ENCODE results near the gene U2AF2.

U2AF2 gene

GRCh38 chr19:55654868-55655647, at the start of gene U2AF2:
U2AF2 (plus strand) TSS chr19:55655035; CDS start chr19:55655105, 70 bp downstream.
- DNase-seq (ENCODE audit: low read depth), result no peak

- DNase-seq (ENCODE audit: low read depth), result peak; percentile 65
Observed at GRCh38 chr19:55605207-55605636, 49.6 kb upstream of the U2AF2 start.

- peak; percentile 41 for DNase-seq (ENCODE audit: low read depth)
Observed at GRCh38 chr19:55605637-55606470, 49.0 kb upstream of the U2AF2 start, which contains the start of gene ZNF865. ZNF865 (plus strand) TSS chr19:55605647; CDS start chr19:55613619, 7,972 bp downstream.

GRCh38 chr19:55606471-55606787, 48.4 kb upstream of the U2AF2 start:
- no peak for DNase-seq (ENCODE audit: low read depth)

GRCh38 chr19:55606817-55607216, 48.0 kb upstream of the U2AF2 start:
- DNase-seq (ENCODE audit: low read depth), result no peak

- no peak for DNase-seq (ENCODE audit: low read depth)
Observed at GRCh38 chr19:55609326-55609725, 45.5 kb upstream of the U2AF2 start.

GRCh38 chr19:55611300-55611982, 43.4 kb upstream of the U2AF2 start:
- DNase-seq (ENCODE audit: low read depth), result no peak

GRCh38 chr19:55611983-55612645, 42.7 kb upstream of the U2AF2 start:
- no peak for DNase-seq (ENCODE audit: low read depth)

GRCh38 chr19:55613396-55613795, 41.4 kb upstream of the U2AF2 start:
- no peak for DNase-seq (ENCODE audit: low read depth)

- no peak for DNase-seq (ENCODE audit: low read depth)
Observed at GRCh38 chr19:55613930-55614710, 40.7 kb upstream of the U2AF2 start.

GRCh38 chr19:55614711-55615542, 39.9 kb upstream of the U2AF2 start:
- DNase-seq (ENCODE audit: low read depth), result no peak

GRCh38 chr19:55615543-55616394, 39.1 kb upstream of the U2AF2 start:
- DNase-seq (ENCODE audit: low read depth), result no peak

GRCh38 chr19:55616395-55616875, 38.4 kb upstream of the U2AF2 start:
- DNase-seq (ENCODE audit: low read depth), result no peak

GRCh38 chr19:55617426-55617825, 37.4 kb upstream of the U2AF2 start:
- no peak for DNase-seq (ENCODE audit: low read depth)

GRCh38 chr19:55618426-55618825, 36.4 kb upstream of the U2AF2 start:
- DNase-seq (ENCODE audit: low read depth), result no peak

GRCh38 chr19:55619286-55619685, 35.5 kb upstream of the U2AF2 start:
- no peak for DNase-seq (ENCODE audit: low read depth)

GRCh38 chr19:55620410-55621204, 34.2 kb upstream of the U2AF2 start:
- DNase-seq (ENCODE audit: low read depth), result no peak

GRCh38 chr19:55621205-55621672, 33.6 kb upstream of the U2AF2 start:
- DNase-seq (ENCODE audit: low read depth), result no peak

Measured in GM04503 (cell line).